ENCODE results near the gene USP34.

GRCh38 chr2:61421611-61422010, 49.3 kb downstream of the USP34 start:
- TF ChIP-seq CTCF (IDR thresholded peaks at IDR 0.05; ENCODE audit: low read depth, low read length, missing input control) = no peak
- no peak for TF ChIP-seq MAX (IDR thresholded peaks at IDR 0.05)
- TF ChIP-seq REST (IDR thresholded peaks at IDR 0.05) = no peak
- TF ChIP-seq GABPA (IDR thresholded peaks at IDR 0.05 in 1 of 2, conservative IDR thresholded peaks at IDR 0.05 in 1 of 2) = no peak
- TF ChIP-seq JUND (IDR thresholded peaks at IDR 0.05) = no peak
- TF ChIP-seq TAF1 (conservative IDR thresholded peaks at IDR 0.05) = no peak
- TF ChIP-seq ATF3 (IDR thresholded peaks at IDR 0.05) = no peak

All from liver (tissue), 3 donors.